Endothelial cell of umbilical vein (primary cell): ENCODE results near the gene RMND1. TPM values are rescaled to one million over a fixed set of nuclear protein-coding genes. Genes with fewer than 3 reads are reported as not detected.

Experiments
- BruUV-seq: library from RNA; stranded (reverse); fragments of 400-500 nt; replicated peaks from 2 replicates; lab custom pipeline; 2021; lab: Mats Ljungman, UMichigan
- CTCF ChIA-PET: fragments of 300-600, 350-600 bp; sonication (Branson Sonifier 250); formaldehyde crosslinking; loops from one replicate; lab custom pipeline; 2021; ENCODE audit warnings: antibody characterized with exemption, inconsistent platforms; lab: Charles Lee
- POLR2A ChIA-PET: fragments of 300-600, 350-600 bp; sonication (Branson Sonifier 250); formaldehyde crosslinking; loops from one replicate; lab custom pipeline; 2021; ENCODE audit warnings: antibody characterized with exemption, inconsistent platforms; lab: Charles Lee
- DNase-seq: peaks from one replicate; pipeline ENCODE4 v3.0.0-alpha.2; 2011; ENCODE audit warnings: low read depth, low spot score
- FAIRE-seq: peaks from 2 replicates; lab custom pipeline; 2011; peaks lifted over from hg19 to GRCh38; lab: Jason Lieb, UNC
- H2AFZ ChIP-seq: 2 replicates; pipeline ENCODE4 v1.6.0; 2012; ENCODE audit warnings: low read depth, low read length, control low read depth, inconsistent platforms
- H3K27ac ChIP-seq: 2 replicates; pipeline ENCODE4 v1.5.1; 2011; ENCODE audit warnings: low read depth, mild to moderate bottlenecking, control low read depth, low read length, moderate library complexity; ENCODE audit not compliant: insufficient read depth
- H3K27me3 ChIP-seq, 2 experiments: 2 replicates each; pipeline versions ENCODE4 v1.6.0 to v1.6.1; 2011; ENCODE audit warnings: low read length in 2 of 2, mixed read lengths in 1 of 2; ENCODE audit not compliant: control insufficient read depth in 2 of 2, insufficient read depth in 2 of 2
- H3K36me3 ChIP-seq, 2 experiments: 2 replicates in 1 of 2; 3 replicates in 1 of 2; pipeline ENCODE4 v1.5.1; 2011; ENCODE audit warnings: low read length in 2 of 2, mild to moderate bottlenecking in 1 of 2, moderate library complexity in 1 of 2; ENCODE audit not compliant: control insufficient read depth in 2 of 2, insufficient read depth in 2 of 2; ENCODE audit errors: extremely low read depth in 1 of 2
- H3K4me1 ChIP-seq: 3 replicates; pipeline ENCODE4 v1.5.1; 2011; ENCODE audit warnings: mild to moderate bottlenecking, low read length; ENCODE audit not compliant: control insufficient read depth, insufficient read depth; ENCODE audit errors: extremely low read depth
- H3K4me2 ChIP-seq: 2 replicates; pipeline ENCODE4 v1.6.1; 2011; ENCODE audit warnings: low read length, control low read depth, mixed read lengths; ENCODE audit not compliant: insufficient read depth
- H3K4me3 ChIP-seq, 3 experiments: fragments of 200-600 bp in 1 of 3; sonication (generic), shearing (Covaris generic) in 1 of 3; replicated peaks in 1 of 3; 2 replicates each; pipeline ENCODE4 v1.5.1; 2011 to 2016; ENCODE audit warnings: control low read depth in 3 of 3, low read length in 3 of 3, mild to moderate bottlenecking in 2 of 3, inconsistent platforms in 1 of 3, low read depth in 1 of 3, moderate library complexity in 1 of 3; ENCODE audit not compliant: insufficient read depth in 1 of 3
- H3K79me2 ChIP-seq: 2 replicates; pipeline ENCODE4 v1.6.0; 2012; ENCODE audit warnings: low read length, inconsistent platforms; ENCODE audit not compliant: control insufficient read depth, insufficient read depth
- H3K9ac ChIP-seq: replicated peaks from 2 replicates; pipeline ENCODE3; 2011; ENCODE audit warnings: low read length, control low read depth; ENCODE audit not compliant: insufficient read depth; ENCODE audit errors: extremely low read depth
- H3K9me1 ChIP-seq: replicated peaks from 3 replicates; pipeline ENCODE4 v1.6.0; 2011; ENCODE audit warnings: mild to moderate bottlenecking, low read length; ENCODE audit not compliant: control insufficient read depth, insufficient read depth; ENCODE audit errors: extremely low read depth
- H3K9me3 ChIP-seq: replicated peaks from 2 replicates; pipeline ENCODE4 v1.5.1; 2012; ENCODE audit warnings: low read length, inconsistent platforms; ENCODE audit not compliant: control insufficient read depth, insufficient read depth
- H4K20me1 ChIP-seq: replicated peaks from 2 replicates; pipeline ENCODE3; 2011; ENCODE audit warnings: mild to moderate bottlenecking, low read length; ENCODE audit not compliant: control insufficient read depth, insufficient read depth; ENCODE audit errors: extremely low read depth
- CTCF ChIP-seq, 2 donors: IDR thresholded peaks; 1 replicate in 1 of 2; 2 replicates in 1 of 2; pipeline ENCODE4 v1.5.1; 2011; ENCODE audit warnings: low read length in 2 of 2, mild to moderate bottlenecking in 2 of 2, moderate library complexity in 2 of 2, control low read depth in 1 of 2, inconsistent platforms in 1 of 2, low read depth in 1 of 2; ENCODE audit not compliant: insufficient read depth in 1 of 2; ENCODE audit errors: extremely low read depth in 1 of 2
- EZH2 ChIP-seq: IDR thresholded peaks from 2 replicates; pipeline ENCODE4 v1.6.1; 2012; ENCODE audit warnings: borderline replicate concordance, low read depth, mild to moderate bottlenecking, moderate library complexity, low read length, inconsistent platforms; ENCODE audit not compliant: severe bottlenecking
- FOS ChIP-seq: IDR thresholded peaks from 2 replicates; pipeline ENCODE4 v1.6.1; 2011; ENCODE audit warnings: mild to moderate bottlenecking, low read length, moderate library complexity, borderline replicate concordance; ENCODE audit not compliant: insufficient read depth
- GATA2 ChIP-seq: IDR thresholded peaks from 2 replicates; pipeline ENCODE4 v1.7.0; 2011; ENCODE audit warnings: low read depth, mild to moderate bottlenecking, moderate library complexity, mixed read lengths, low read length; ENCODE audit not compliant: insufficient read length, insufficient read depth
- JUN ChIP-seq: IDR thresholded peaks from 2 replicates; pipeline ENCODE4 v1.6.1; 2011; ENCODE audit warnings: borderline replicate concordance, low read depth; ENCODE audit not compliant: insufficient read length, insufficient read depth
- MAX ChIP-seq: IDR thresholded peaks from 2 replicates; pipeline ENCODE4 v1.6.1; 2011; ENCODE audit not compliant: insufficient read depth, insufficient read length
- MYC ChIP-seq: IDR thresholded peaks from one replicate; pipeline ENCODE4 v1.6.1; 2011; ENCODE audit warnings: mild to moderate bottlenecking, low read depth, low read length
- POLR2A ChIP-seq: IDR thresholded peaks from 2 replicates; pipeline ENCODE4 v1.6.1; 2012; ENCODE audit warnings: low read depth, mild to moderate bottlenecking, control low read depth, low read length
- POLR2AphosphoS5 ChIP-seq: IDR thresholded peaks from 2 replicates; pipeline ENCODE4 v1.6.1; 2012; ENCODE audit warnings: low read depth, mild to moderate bottlenecking, control low read depth, low read length, moderate library complexity; ENCODE audit not compliant: insufficient read depth
- dilution Hi-C: fragments of 300-500 bp; cut with MboI; formaldehyde crosslinking; loops from one replicate; pipeline ENCODE4 v1.15.0; 2019; ENCODE audit warnings: low sequenced_read_pairs; ENCODE audit not compliant: extremely low pct_ligation_motif_present
- intact Hi-C: fragments of 100-400 bp; cut with micrococcal nuclease; formaldehyde crosslinking; loops from one replicate; pipeline ENCODE4 v1.10.0; 2022
- polyA plus RNA-seq, 4 experiments: library from polyadenylated mRNA; depleted of rRNA in 3 of 4; stranded (reverse) in 3 of 4; unstranded in 1 of 4; fragments of >200 nt; gene quantifications; 2 replicates each; pipeline versions ENCODE4 v1.2.1 to v1.2.3, GENCODE V29; 2011 to 2012; ENCODE audit warnings: missing spikeins in 1 of 4
- total RNA-seq: library from RNA; stranded (reverse); gene quantifications from 2 replicates; pipeline ENCODE4 v1.2.3, GENCODE V29; 2021

Gene RMND1
- total and polyA plus RNA-seq, 2 donors (not counting 3 experiments of a cell fraction or from before 2014, with no cell fraction given) = 6.3 to 21.4 TPM

- no peaks in the 10 kb centered on the region for H3K9me1 ChIP-seq
Measured at GRCh38 chr6:151412909-151413308, 39.0 kb downstream of the RMND1 start.

More at GRCh38 chr6:151412909-151413308, 39.0 kb downstream of the RMND1 start:
- Histone ChIP-seq H3K4me1 (no peaks in the 10 kb centered on the region), H3K36me3 (peaks cover 0 to 19% of the 10 kb centered on the region in 2 experiments), H2AFZ (no peak overlapping the region), H3K27me3 (no peaks in the 10 kb centered on the region), H3K4me3 (no peak overlapping the region), H3K9ac (no peak overlapping the region), H3K27ac (no peak overlapping the region), H3K9me3 (no peaks in the 10 kb centered on the region), H3K79me2 (no peaks in the 10 kb centered on the region), H3K4me2 (no peak overlapping the region), H4K20me1 (no peaks in the 10 kb centered on the region)
- BruUV-seq = no TSS peak
- TF ChIP-seq POLR2AphosphoS5 = no peak
- TF ChIP-seq CTCF (IDR thresholded peaks at IDR 0.05; ENCODE audit: extremely low read depth in 1 of 2, insufficient read depth in 1 of 2, low read depth in 1 of 2, low read length in 2 of 2) = no peak
- TF ChIP-seq JUN = no peak
- no peak for TF ChIP-seq MAX
- no peak for TF ChIP-seq FOS
- no peak for TF ChIP-seq POLR2A
- no peak for TF ChIP-seq GATA2
- TF ChIP-seq EZH2 = no peak
- no peak for TF ChIP-seq MYC
- intact Hi-C loops = no loop called here
- FAIRE-seq (no peak), DNase-seq (no peak)
- CTCF ChIA-PET = no interaction called here
- POLR2A ChIA-PET = no interaction called here
- dilution Hi-C loops = no loop called here
